ENCODE data around the gene FAM76A. TPM values are rescaled to one million over a fixed set of nuclear protein-coding genes. Genes with fewer than 3 reads are reported as not detected.
A peak's percentile ranks its signal among the peaks of the same experiment; 100 is the strongest.
"Not testable (repeated sequence)": the region's sequence is repeated elsewhere in the genome, so short reads cannot be mapped to it uniquely, and the experiment has no call there.

The FAM76A gene
- total RNA-seq = 10.9 TPM

- DNase-seq = peak; percentile 100
These were observed at the start of gene FAM76A for GRCh38 chr1:27725374-27726172. Gene FAM76A (plus strand): TSS chr1:27725961. CDS start chr1:27726081, 120 bp downstream.

DNA sequence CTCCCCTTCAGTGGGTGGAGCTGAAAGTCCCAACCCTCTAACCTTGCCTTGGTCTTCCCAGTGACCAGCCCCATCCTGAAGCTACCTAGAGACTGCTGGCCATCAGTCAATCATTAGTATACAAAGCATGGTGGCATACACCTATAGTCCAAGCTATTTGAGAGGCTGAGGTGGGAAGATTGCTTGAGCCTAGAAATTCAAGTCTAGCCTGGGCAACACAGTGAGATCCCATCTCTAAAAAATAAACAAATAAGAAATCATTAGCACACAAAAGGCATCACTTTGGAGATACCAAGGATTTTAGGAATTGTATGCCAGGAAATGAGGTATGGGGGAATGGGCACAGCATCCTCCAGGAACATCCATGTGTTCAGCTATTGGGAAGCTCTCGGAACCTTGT is 49.4 kb upstream of the FAM76A start:
- no peak for DNase-seq

- DNase-seq = no peak
These were observed 47.0 kb upstream of the FAM76A start for GRCh38 chr1:27678747-27679146.

GRCh38 chr1:27680225-27680791 is 45.5 kb upstream of the FAM76A start:
- not testable (repeated sequence) for DNase-seq

- not testable (repeated sequence) for DNase-seq
These were observed 44.2 kb upstream of the FAM76A start for GRCh38 chr1:27681580-27681979.

DNA sequence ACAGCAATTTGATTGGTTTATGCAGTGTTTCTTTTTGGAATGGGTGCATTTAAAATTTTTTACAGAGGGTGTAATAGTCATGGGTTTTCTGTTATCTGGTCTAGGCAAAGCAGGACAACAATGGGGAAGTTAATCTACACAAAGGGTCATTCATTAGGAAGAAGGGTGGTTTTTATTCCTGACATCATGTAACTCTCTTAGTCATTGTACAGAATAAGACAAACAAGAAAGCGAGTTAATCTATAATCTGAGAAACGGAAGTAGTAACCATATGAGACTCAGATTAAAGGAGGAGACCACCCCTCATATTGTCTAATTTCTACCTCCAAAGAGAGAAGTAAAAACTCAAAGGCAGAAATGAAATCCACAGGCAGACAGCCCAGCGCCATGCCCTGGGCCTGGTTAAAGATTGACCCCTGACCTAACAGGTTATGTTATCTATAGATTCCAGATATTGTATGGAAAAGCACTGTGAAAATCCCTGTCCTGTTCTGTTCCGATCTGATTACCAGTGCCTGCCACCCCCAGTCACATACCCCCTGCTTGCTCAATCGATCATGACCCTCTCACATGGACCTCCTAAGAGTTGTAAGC is 43.3 kb upstream of the FAM76A start:
- DNase-seq = no peak

DNA sequence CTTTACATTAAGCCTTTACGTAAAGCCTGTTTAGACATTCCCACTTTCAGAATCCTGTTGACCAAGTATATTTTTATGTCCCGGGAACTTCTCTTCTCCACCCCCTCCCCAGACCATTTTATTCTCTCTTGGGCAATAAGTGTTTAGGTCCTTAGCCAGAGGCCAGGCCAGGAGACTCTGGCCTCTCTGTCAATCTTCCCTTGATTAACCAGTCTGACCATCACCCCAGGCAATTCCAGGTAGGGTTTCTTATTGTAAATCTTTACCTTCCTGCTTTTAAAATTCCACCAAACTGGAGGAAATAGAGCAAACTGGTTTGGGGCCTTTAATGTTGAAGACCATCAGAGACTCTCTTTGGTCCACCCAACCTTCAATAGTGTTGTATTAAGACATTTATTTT is 41.6 kb upstream of the FAM76A start:
- DNase-seq = no peak

GRCh38 chr1:27686223-27686990 is 39.4 kb upstream of the FAM76A start:
- DNase-seq = no peak

DNA sequence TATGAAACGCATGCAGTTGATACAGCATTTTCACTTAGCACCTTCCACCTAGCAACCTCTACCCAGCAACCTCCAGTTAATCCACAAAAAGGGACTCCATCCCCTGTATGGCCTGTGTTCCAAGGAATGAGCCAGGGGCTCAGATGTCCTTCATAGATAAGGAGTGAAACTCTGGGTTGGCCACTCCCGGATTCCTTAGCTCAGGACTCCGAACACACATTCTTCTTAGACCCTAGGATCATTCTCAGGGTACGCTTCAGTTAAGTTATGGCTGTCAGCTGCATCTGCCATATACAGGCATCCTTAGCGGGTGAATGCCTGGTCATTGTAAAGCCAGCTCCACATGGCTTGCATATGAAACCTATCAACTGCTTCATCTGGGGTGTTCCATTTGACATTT is 37.9 kb upstream of the FAM76A start:
- no peak for DNase-seq

DNA sequence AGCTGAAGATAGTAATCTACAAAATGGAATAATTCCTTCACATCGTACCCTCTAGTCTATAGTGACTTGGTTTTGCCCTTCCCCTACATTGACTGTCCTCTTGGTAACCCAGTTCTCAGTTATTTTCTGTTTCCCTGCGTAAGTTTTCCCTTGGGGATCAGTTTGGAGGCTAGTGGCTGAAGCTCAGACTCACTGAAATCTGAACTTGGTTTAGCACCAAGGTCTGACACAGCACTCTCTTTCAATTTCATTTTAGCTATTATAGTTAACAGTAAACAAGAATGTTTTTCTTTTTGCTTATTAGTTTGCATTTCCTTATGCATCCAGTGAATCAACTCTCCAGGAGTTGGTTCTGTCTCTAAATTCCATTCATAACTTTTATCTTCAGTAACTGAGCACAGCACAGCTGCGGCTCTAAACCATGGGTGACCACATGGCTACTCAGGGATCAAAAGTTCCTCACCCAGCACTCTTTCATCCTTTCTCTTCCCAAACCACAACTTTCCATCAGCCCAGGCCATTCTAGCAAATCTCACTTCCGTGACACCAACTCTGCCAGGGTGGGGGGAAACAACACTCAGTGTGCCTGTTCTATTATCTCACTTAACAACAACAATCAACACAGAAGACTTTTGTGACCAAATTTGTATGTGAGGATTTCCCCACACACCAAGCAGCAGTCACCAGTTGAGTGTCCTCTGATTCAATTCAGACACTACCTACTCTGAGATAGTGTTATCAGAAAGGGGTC is 36.2 kb upstream of the FAM76A start:
- no peak for DNase-seq

GRCh38 chr1:27690183-27690582 is 35.6 kb upstream of the FAM76A start:
- no peak for DNase-seq

DNA sequence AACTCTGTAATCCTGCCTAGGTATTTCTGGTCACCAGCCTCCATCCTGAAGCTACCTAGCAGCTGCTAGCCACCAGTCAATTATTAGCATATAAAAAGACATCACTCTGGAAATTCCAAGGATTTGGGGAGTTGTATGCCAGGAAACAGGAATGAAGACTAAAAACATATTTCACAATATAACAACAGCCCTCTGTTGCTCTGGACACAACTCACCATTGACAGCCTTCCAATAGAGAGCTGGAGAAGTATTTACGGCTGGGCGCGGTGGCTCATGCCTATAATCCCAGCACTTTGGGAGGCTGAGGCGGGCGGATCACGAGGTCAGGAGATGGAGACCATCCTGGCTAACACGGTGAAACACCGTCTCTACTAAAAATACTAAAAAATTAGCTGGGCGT is 28.9 kb upstream of the FAM76A start:
- DNase-seq = not testable (repeated sequence)

GRCh38 chr1:27704958-27705357 is 20.8 kb upstream of the FAM76A start:
- DNase-seq = no peak

- DNase-seq = no peak
These were observed 20.2 kb upstream of the FAM76A start for GRCh38 chr1:27705545-27705944.

- DNase-seq = no peak
These were observed 15.2 kb upstream of the FAM76A start for GRCh38 chr1:27710574-27710973.

DNA sequence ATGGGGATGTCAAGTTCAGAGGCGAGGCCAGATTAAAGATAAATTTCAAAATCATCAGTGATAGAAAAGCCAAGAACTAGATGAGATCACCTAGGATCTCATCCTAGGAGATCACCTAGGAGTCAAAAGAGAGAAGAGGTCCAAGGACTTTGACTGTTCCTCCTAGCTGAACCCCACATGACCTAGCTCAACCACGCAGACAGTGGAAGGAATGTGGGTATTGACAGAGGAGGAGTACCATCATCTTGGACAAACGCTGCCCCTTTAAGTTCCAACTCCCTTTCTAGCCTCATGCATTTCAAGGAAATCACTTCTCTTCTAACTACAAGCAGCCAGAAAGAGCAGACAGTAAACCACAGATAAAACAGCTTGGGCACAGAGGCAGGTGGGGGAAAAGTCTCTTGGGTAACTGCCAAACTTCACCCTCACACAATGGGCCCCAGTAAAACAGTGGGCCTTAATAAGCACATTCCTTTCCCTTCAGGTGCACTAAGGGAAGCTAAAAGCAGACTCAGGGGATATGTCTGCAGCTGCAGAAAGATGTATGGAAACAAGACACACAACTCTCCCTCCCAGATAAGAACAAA is 12.5 kb upstream of the FAM76A start:
- no peak for DNase-seq

GRCh38 chr1:27713869-27714513 is 11.8 kb upstream of the FAM76A start:
- DNase-seq = no peak

GRCh38 chr1:27716262-27716895 is 9.4 kb upstream of the FAM76A start:
- DNase-seq = no peak

- DNase-seq = no peak
These were observed 6.2 kb upstream of the FAM76A start for GRCh38 chr1:27719286-27720251.

Measured in skin of body (tissue), 2 donors.